Bone marrow (tissue), 2 donors: ENCODE measurements around the gene OST4.

ENCODE experiments used
- DNase-seq, 2 donors: peaks; one replicate each; lab custom pipeline; 2025; lab: John Stamatoyannopoulos, UW

Gene OST4

GRCh38 chr2:27051902-27052645 is 19.4 kb downstream of the OST4 start:
- DNase-seq = no peak

DNA sequence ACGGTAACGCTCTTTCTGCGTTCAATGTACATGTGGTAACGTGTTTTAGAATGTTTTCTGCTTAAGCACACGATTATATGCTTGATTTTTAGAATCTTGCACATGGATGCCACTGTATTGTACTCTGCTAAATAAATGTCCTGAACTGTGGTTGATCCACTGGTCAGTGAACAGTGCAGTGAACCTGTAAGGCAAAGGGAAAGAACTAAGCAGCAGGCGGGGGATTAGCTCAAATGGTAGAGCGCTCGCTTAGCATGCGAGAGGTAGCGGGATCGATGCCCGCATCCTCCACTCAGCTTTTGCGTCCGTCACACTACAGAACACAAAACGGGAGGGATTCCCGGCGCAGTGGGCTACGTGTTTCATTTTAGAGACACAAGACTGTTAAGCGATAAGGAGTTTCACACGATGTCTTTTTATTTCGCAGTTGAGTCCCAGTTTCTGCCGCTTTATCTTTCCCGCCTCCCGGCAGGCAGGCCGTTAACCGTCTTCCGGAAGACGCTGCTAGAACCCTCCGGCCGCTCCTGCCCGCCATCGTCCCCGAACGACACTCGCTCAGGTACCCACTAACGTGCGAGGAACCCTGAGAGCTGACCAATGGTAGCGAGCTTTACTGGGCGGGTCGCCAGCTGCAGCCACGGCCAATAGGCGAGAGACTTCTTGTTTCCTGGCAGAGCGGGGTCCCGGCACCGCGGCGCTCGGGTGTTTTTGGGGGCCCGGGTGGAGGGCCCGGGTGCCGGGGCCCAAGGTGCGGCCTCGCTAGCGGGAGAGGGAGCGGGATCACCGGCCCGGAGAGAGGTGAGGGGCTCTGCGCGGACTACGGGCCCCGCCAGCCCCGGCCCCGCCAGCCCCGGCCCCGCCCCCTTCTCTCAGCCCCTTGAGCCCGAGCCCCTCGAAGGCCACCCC is 20.2 kb downstream of the OST4 start, which contains the start of gene AGBL5:
Gene AGBL5 (plus strand): TSS at position 673 of the 906 bp plus-strand sequence. CDS start 1,291 bp downstream, outside the sequence.
- peak; percentile 87 to 89 for DNase-seq

- peak; percentile 87 to 94 for DNase-seq
Observed at GRCh38 chr2:27050281-27050995, 21.0 kb downstream of the OST4 start.

DNA sequence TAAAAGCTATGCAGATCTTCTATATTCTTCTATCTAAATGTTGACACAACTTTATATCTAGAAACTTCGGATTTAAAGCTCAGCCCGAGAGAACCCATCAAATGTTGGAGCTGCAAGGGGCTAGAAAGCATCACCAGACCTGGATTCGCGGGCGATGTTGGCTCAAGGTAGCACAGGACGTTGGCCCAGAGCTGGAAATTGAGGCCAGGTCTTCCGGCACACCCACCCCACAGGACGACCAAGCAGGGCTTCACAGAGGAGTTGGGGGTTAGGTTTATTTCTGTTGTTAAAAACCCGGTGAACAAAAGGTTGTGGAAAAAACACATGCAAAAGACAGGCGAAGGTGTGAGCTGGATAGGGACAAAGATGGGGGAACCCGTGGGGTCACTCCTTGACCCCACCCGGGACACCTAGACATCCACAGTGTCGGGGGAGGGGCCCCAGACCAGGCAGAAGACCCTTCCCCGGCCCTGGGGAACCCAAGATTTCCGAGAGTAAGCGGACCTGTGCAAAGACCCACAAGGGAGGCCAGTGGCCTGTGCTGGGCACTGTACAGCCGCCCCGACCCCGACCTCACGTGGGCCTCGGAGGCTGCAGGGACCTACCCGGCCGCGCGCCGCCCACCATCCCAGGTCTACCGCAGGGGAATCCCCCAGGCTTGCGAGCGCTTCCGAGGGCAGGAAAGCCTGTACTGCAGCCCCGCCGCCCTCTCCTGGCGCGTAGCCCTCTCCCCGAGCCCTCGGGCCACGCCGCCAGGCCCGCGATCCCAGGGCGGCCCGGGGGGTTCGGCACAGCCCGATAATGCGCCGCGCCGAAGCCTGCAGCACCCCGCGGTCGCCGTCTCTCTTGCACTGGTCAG is 21.8 kb downstream of the OST4 start:
- peak in 1 of 2 donors; percentile 24 for DNase-seq

DNA sequence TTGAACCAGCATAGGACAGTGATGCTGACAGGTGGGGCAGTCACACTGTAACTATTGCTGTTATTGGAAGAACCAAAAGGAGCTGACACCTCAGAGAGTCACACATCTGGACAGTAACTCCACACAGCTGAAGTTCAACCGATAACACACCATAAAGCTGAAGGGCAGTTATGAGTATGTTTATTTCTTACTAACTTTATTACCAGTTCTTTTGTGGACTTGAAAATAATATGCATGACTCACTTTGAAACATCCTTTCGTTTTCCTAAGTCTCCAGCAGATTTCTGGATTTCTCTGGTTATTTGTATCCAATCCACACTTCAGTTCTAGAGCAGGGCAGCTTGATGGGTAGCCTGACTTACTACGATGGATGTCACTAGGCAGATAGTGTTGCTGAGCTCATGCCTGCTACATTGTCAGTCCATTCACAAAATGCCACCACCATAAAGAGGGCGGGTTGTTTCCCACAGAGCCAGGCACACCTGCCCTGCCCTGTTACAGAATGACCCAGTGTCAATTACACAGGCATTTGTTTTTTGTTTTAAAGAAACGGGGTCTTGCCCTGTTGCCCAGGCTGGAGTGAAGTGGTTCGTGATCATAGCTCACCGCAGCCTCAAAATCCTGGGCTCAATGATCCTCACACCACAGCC is 28.3 kb downstream of the OST4 start:
- no peak for DNase-seq

- DNase-seq = no peak
Observed at GRCh38 chr2:27042159-27042661, 29.2 kb downstream of the OST4 start.

DNA sequence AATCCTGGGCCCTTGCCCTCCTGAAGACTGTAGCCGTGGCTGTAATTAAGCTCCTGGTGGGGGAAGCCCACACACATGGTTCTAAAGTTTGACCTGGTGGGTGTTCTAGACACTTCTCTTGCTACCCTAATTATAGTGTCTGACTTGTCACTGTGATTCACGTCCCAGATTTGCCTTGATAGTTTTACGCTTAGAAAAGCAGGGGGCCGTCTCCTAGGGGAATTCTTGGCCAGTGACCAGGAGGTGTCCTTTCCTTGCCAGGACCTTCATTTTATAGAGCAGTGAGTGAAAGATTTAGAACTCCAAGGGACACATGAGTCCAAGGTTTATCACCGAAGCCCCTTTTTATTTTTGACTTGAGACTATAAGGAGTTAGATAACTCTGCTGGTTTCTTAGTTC is 29.7 kb downstream of the OST4 start:
- no peak for DNase-seq

DNA sequence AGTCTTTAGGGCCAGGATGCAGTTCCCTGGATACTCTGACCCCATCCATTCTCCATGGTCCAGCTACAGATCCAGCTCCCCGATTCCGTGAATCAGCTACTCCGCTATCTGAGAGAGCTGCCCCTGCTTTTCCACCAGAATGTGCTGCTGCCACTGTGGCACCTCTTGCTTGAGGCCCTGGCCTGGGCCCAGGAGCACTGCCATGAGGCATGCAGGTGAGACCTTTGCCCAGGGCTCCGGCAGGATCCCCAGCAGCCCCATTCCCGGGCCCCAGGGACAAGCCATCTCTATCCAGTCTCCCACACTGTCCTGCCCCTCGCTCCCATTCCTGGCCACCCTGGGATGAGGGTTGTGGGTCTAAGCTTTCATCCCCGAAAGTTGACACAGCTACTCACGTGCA is 31.2 kb downstream of the OST4 start:
- DNase-seq = no peak

DNA sequence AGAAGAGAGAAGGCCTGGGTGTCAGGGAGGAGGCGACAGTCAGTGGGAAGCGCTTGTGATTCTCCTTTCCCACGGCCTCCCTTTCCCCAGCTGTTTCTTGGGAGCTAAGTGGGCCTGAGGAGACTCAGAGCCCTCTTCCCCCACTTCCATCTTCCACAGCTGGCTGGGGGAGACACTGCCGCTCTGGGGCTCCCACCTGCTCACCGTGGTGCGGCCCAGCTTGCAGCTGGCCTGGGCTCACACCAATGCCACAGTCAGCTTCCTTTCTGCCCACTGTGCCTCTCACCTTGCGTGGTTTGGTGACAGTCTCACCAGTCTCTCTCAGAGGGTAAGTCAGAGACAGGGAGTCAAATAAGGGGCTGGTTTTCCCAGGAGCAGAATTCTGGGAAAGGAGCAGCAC is 31.6 kb downstream of the OST4 start:
- no peak for DNase-seq

- no peak for DNase-seq
Observed at GRCh38 chr2:27039426-27039825, 32.0 kb downstream of the OST4 start.

DNA sequence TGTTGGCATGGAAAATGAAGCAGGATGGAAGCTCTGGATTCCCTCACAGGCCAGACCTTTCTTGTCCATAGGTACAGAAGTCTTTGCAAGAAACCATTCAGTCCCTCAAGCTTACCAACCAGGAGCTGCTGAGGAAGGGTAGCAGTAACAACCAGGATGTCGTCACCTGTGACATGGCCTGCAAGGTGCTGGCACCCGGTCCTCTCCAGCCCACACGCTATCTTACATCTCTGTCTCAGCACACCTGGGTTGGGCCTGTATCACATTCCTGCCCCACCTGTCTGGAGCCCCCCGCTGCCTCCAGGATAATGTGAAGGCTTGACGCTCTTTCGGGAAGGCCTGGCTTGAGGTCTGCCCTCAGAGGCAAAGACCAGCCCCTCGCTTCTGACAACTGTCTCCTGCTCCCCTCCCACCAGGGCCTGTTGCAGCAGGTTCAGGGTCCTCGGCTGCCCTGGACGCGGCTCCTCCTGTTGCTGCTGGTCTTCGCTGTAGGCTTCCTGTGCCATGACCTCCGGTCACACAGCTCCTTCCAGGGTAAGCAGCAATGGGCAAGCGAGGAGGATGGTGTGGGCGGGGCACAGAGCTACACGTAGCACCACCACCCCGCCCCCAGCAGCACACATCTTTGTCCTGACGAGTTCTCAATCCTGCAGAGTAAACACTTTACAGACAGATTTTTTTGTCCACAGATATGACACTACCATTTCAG is 32.7 kb downstream of the OST4 start:
- DNase-seq = no peak

DNA sequence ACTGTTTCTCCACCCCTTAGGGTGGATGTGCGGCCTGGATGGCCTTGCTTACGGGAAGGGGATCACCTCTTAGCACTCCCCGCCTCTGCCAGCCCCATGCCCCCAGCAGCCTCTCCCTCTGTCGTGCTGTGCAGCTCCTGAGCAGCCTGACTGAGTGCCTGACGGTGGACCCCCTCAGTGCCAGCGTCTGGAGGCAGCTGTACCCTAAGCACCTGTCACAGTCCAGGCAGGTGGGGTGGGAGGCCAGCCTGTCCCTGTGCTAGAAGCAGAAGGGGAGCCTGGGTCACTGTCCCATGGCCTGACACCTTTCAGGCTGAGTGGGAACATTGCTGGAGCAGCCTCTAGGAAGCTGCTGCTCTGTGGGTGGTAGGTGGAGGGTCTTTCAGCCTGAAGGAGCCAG is 33.4 kb downstream of the OST4 start:
- DNase-seq = no peak

GRCh38 chr2:27033253-27033852 is 38.1 kb downstream of the OST4 start:
- DNase-seq = no peak

DNA sequence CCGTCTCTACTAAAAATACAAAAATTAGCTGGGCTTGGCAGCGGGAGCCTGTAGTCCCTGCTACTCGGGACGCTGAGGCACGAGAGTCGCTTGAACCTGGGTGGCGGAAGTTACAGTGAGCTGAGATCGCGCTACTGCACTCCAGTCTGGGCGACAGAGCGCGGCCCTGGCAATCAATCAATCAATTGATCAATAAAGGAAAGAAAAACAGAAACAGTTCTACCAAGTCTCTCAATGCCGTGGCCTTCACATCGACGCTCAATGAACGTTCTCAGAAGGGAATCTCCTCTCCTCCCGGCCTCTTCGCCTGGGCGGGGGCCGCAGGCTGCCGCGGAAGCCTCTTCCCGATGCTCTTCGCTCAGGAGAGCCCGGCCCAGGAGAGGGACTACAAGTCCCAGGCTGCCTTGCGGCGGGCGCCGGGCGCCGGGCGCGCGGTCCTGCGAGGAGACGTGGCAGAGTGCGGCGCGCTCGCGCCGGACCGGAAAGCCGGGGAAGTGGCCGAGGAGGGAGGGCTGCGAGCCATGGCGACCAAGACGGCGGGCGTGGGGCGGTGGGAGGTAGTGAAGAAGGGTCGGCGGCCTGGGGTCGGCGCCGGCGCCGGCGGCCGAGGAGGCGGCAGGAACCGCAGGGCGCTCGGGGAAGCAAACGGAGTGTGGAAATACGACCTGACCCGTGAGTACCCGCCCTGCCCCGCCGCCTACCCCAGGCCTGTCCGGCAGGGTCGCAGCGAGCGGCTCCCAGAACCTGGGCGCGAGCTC is 38.8 kb downstream of the OST4 start, which contains the start of gene TMEM214:
Gene TMEM214 (plus strand): TSS at position 471 of the 758 bp plus-strand sequence. CDS start 51 bp downstream, at position 522.
- peak; percentile 13 to 57 for DNase-seq

GRCh38 chr2:27029051-27029450 is 42.4 kb downstream of the OST4 start:
- no peak for DNase-seq

DNA sequence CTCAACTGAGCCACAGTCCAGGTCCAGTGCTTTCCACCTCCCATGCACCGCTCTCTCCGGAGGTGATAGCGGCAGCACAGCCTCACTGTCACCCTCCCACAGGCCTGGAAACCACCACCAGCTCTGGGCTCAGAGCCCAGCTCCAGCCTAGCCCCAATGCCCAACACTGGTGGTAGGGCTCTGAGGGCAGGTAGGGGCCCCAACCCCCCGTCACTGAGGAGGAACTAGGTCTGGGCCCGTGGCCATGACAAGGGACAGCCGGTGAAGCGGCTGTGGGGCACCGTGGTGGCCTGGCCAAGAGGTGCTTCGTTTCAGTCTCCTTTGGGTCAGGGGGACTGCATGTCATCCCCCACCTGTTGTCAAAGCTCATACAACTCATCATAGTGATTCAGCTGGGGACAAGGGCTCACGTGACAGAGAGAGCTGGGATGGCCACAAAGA is 44.2 kb downstream of the OST4 start:
- no peak for DNase-seq

DNA sequence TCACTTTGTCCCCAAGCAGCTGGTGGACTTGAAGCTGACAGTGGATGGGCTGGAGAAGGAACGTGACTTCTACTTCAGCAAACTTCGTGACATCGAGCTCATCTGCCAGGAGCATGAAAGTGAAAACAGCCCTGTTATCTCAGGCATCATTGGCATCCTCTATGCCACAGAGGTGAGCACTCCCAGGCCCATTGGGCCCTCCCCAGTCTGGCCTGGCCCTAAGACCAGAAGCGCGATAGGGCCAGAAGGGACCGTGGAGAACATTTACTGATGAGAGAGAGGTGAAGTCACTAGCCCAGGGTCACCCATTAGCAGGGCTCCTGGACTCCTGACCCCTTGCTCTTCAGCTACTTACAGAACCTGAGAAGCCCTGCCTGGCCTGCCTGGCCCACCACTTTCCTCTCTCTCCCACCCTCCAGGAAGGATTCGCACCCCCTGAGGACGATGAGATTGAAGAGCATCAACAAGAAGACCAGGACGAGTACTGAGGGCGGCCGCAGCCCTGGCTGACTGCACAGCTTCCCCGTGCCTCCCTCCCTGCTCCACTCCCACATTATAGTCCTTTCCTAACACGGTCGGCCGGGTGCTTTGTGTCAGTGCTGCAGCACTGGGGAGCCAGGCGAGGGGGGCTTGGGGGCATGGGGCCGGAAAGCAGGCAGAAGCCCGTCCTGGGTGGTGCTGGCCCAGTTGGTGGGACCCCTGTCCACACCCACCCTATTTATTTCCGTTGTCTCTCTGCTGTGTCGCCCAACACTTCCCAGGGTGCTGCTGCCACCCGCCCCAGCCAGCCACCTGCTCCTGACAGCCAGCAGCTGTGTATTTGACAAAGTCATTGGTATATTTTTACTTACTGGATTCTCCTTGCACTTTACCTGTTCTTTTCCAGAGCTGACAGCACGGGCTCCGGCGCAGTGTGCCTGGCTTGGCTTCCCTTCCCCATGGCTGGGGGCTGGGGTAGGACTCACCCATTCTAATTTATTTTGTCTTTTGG is 45.3 kb downstream of the OST4 start:
- DNase-seq = no peak
